ENCODE results near the gene KCNH2.
"Not testable (repeated sequence)": the region's sequence is repeated elsewhere in the genome, so short reads cannot be mapped to it uniquely, and the experiment has no call there.

KCNH2 gene

GRCh38 chr7:150934045-150934766 is 43.9 kb downstream of the KCNH2 start:
- DNase-seq (ENCODE audit: low spot score), result no peak

- DNase-seq (ENCODE audit: low spot score), result peak; percentile 29
Observed at GRCh38 chr7:150931199-150931869, 46.8 kb downstream of the KCNH2 start.

- no peak for DNase-seq (ENCODE audit: low spot score)
Observed at GRCh38 chr7:150928541-150928940, 49.6 kb downstream of the KCNH2 start.

- DNase-seq (ENCODE audit: low spot score), result no peak
Observed at GRCh38 chr7:150927956-150928344, 50.2 kb downstream of the KCNH2 start.

- DNase-seq (ENCODE audit: low spot score), result no peak
Observed at GRCh38 chr7:150927157-150927955, 50.8 kb downstream of the KCNH2 start.

- no peak for DNase-seq (ENCODE audit: low spot score)
Observed at GRCh38 chr7:150926066-150926465, 52.1 kb downstream of the KCNH2 start.

- DNase-seq (ENCODE audit: low spot score), result no peak
Observed at GRCh38 chr7:150924369-150924781, 53.7 kb downstream of the KCNH2 start.

- no peak for DNase-seq (ENCODE audit: low spot score)
Observed at GRCh38 chr7:150923802-150924201, 54.3 kb downstream of the KCNH2 start.

GRCh38 chr7:150923196-150923595 is 54.9 kb downstream of the KCNH2 start:
- no peak for DNase-seq (ENCODE audit: low spot score)

- DNase-seq (ENCODE audit: low spot score), result no peak
Observed at GRCh38 chr7:150919160-150919559, 59.0 kb downstream of the KCNH2 start.

GRCh38 chr7:150918378-150918777 is 59.7 kb downstream of the KCNH2 start:
- no peak for DNase-seq (ENCODE audit: low spot score)

- no peak for DNase-seq (ENCODE audit: low spot score)
Observed at GRCh38 chr7:150917969-150918368, 60.2 kb downstream of the KCNH2 start.

- no peak for DNase-seq (ENCODE audit: low spot score)
Observed at GRCh38 chr7:150916670-150917069, 61.5 kb downstream of the KCNH2 start.

- no peak for DNase-seq (ENCODE audit: low spot score)
Observed at GRCh38 chr7:150914966-150915365, 63.2 kb downstream of the KCNH2 start.

GRCh38 chr7:150914196-150914595 is 63.9 kb downstream of the KCNH2 start:
- no peak for DNase-seq (ENCODE audit: low spot score)

- DNase-seq (ENCODE audit: low spot score), result no peak
Observed at GRCh38 chr7:150912427-150912826, 65.7 kb downstream of the KCNH2 start.

GRCh38 chr7:150911590-150912267 is 66.4 kb downstream of the KCNH2 start:
- DNase-seq (ENCODE audit: low spot score), result no peak

- DNase-seq (ENCODE audit: low spot score), result no peak
Observed at GRCh38 chr7:150910996-150911422, 67.1 kb downstream of the KCNH2 start.

- DNase-seq (ENCODE audit: low spot score), result not testable (repeated sequence)
Observed at GRCh38 chr7:150910305-150910995, 67.7 kb downstream of the KCNH2 start.

- DNase-seq (ENCODE audit: low spot score), result no peak
Observed at GRCh38 chr7:150909200-150909995, 68.7 kb downstream of the KCNH2 start.

GRCh38 chr7:150908173-150908572 is 69.9 kb downstream of the KCNH2 start:
- no peak for DNase-seq (ENCODE audit: low spot score)

Data from hematopoietic multipotent progenitor cell treated with erythropoietin and hydrocortisone succinate and interleukin-3 and kit ligand, for 15 days (in vitro differentiated cells).